ENCODE results near the gene FTSJ3.
A peak's percentile ranks its signal among the peaks of the same experiment; 100 is the strongest.

Gene FTSJ3

DNA sequence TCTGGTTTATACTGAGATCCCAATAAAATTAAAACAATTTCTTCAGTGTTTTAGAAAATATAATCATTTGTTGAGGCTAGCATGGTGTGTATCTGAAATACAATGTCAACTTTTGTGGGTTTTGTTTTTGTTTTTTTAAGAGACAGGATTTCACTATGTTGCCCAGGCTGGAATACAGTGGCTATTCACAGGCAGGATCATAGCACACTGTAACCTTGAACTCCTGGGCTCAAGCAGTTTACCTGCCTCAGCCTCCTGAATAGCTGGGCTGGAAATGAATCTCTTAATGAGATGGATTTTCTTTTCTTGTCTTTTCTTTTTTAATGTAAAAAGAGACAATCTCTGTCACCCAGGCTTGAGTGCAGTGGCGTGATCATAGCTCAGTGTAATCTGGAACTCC lies 41.3 kb downstream of the FTSJ3 start:
- DNase-seq (ENCODE audit: low spot score): no peak

DNA sequence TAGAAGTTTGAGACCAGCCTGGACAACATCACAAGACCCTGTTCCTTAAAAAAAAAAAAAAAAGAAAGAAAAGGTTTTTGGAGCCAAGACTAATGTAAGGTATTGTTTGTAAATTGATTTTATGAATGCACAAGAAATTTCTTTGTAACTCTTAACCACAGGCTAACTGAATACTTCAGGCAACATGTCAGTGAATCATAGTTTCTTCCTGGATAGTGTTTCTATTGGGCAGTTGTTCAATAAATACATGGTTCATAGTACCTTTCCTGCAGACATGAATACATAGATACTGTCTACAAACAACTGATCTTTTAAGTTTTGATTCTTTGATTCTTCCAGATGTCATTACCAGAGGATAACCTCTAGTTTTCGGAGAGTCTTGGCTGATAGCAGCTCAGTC lies 41.9 kb downstream of the FTSJ3 start:
- no peak for DNase-seq (ENCODE audit: low spot score)

DNA sequence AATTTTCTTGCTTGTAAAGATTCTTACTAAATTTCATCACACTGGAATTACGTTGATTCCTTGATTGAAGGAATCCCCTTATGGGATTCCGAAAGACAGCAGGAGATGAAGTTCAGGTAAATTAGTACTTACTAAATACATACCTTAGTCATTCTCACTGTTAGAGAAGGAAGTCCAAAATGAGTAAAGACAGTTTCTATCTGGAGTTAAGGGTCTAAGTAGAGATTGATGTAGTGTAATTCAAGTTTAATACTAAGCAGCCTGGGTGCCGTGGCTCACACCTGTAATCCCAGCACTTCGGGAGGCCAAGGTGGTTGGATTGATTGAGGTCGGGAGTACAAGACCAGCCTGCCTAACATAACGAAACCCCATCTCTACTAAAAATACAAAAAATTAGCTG lies 43.9 kb downstream of the FTSJ3 start:
- no peak for DNase-seq (ENCODE audit: low spot score)

DNA sequence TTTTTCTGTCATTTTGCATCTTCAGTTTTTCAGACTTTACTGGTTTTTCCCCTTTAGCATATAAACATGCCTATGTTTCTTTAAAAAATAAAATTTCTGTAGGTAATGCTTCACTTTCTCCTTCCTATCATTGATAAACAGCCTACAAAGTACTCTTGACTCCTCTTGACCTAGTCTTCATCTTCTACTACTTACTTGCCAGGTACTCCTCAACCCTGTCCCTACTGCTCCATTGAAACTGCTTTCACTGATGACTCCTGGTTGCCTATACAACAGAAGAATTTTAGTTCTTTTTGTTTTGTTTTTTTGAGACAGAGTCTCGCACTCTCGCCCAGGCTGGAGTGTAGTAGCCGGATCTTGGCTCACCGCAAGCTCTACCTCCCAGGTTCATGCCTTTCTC lies 46.5 kb downstream of the FTSJ3 start:
- DNase-seq (ENCODE audit: low spot score): no peak

DNA sequence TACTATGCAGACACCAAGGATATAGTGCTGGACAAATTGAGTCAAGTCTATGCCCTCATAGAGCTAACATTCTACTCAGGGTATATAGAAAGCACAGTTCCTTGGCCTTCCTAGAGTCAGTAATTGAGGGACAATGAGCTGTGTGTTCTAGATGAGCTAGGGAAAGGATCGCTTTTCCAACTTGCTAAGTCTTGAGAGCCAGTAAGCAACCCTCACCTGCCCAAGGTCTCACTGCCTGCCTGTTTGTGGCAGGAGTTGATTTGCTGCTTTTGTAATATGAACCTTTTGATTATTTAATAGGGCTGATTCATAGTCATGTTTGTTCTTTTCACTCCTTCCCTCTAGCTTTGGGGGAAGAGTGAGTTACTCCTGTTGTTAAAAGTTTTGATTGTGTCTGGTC lies 47.0 kb downstream of the FTSJ3 start:
- DNase-seq (ENCODE audit: low spot score): no peak

DNA sequence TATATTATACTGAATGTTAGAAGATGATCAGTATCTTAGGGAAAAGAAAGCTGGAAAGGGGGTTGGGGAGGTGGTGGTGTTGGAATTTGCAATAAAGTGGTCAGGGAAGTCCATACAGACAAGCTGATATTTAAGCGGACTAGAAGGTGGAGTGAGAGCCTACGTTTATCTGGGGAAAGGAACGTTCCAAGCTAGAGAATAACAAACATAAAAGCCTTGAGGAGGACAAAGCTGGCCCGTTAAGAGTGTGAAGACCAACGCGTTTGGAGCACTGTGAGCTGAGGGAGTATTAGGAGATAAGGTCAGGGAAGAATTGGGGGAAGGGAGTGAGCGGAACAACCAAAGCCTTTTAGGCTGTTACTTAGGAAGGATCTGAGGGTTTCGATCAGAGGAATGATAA lies 52.0 kb downstream of the FTSJ3 start:
- no peak for DNase-seq (ENCODE audit: low spot score)

DNA sequence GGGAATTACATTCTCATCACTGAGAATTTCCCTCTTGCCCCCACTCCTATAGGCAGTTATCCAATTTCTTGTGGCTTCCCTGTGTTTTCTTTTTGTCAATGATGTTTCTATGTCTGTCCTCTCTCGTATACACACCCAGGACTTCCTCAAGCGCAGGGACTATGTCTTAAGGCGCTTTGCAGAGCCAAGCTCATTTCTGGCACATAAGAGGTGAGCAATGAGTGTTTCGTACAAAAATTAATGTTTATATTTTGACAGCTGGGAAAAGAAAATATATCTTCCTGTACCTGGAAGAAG lies 52.5 kb downstream of the FTSJ3 start:
- no peak for DNase-seq (ENCODE audit: low spot score)

DNA sequence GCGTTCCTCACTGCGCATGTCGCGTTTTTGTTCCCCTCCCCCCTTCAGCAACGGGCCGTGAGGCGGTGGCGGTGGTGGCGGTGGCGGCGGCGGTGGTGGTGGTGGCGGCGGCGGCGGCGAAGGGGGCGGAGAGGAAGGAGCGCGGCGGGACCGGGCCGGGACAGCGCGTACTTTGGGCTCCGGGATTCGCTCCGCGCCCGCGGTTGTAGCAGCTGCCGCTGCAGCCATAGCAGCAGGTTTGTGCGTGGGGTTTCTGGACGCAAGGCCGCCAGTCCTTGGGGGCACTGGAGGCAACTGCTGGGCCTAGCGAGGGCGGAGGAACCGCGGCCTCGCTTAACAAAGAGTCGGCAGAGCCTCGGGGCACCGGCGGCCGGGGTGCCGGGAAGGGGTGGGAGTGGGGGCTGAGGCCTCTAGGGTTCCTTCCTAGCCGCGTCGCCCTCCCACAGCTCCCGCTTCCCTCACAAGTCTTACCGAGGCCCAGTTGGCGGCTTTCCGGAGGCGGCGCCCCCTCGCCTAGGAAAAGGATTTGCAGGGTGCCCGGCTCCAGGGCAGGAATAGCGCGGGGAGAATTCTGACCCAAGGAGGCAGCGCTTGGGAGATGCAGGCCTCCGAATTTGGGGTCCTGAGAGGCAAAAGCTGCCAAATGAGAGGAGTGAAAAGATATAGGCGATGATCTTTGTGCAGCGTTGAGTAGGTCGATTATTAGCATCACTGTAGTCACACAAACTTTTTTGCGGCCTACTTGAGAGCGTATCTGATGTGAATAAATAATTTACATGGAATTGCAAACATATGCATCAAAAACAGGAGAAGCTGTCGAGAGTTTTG lies 53.1 kb downstream of the FTSJ3 start, which contains the start of gene DDX42:
Gene DDX42, plus strand, starts transcription at position 30 of the 828 bp plus-strand sequence. CDS start 12,880 bp downstream, outside the sequence.
- no peak for DNase-seq (ENCODE audit: low spot score)

DNA sequence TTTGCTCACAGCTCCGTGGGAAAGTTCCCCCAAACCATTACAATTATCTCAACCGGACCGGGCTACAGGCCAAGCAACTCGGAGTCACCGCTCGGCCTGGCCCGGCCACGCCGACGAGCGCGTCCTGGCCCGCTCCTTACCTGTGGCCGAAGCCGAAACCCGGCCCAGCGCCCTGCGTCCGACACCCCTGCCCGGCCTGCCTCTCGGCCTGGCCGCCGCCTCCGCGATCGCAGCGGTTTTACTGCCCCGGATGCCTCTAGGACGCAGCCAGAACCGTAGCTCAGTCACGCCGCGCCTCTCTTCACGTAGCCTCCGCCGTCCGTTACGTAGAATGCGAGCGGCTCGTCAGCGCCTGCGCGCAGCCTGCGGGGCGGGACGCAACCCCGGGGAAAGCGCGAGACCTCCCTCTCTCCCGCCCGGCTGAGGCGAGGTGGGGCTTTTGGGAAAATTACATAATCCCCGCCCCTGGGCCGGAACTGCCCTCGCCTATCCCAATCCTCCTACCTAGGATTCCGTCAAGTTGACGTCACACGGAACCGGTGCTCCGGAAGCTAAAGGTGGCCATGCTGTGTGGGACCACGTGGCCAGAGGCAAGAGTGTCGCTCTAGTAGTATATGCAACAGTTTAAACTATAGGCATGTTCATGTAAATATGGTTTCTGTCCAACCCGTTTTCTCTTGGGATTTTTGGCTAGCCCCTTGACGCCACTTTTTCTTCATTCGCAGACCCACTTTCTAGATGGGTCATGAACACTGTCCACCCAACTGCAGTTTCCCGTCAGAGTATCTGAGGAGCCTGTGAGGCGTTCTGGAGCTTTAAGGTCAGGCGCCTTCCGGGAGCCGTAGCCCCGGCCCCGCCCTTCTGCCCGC lies 54.0 kb downstream of the FTSJ3 start, which contains the start of gene CCDC47:
Gene CCDC47, minus strand, starts transcription at position 326 of the 869 bp plus-strand sequence. CDS start 7,422 bp downstream, outside the sequence.
- peak; percentile 98 for DNase-seq (ENCODE audit: low spot score)

DNA sequence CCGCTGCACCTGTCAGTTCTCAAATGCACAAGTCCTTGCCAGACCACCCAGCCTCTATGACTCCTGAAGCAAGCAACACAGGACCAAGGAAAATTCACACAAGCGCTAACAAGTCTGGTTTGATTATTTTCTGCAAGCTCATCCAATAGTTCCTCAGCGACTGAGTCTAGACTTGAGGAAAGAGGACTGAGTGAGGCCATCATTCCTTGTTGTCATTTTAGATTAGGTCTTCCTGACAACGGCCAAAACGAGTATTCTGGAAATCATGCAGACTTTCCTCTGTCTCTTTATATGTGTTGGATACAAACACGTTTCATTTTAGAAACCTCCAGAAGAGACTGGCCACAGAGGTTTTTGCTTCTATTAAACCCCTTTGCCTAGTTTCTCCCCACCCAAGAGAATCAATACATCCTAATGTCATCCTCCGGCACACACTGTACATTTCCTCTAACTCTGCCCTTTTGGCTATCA lies 54.6 kb downstream of the FTSJ3 start:
- DNase-seq (ENCODE audit: low spot score): peak; percentile 74
